HL-60 (cell line): Measurements from ENCODE around the gene FAM234B.
A peak's percentile ranks its signal among the peaks of the same experiment; 100 is the strongest.

Source experiments
- DNase-seq, 2 experiments: peaks; one replicate each; pipeline ENCODE4 v3.0.0-alpha.2; 2010 to 2020; ENCODE audit warnings: low read depth in 1 of 2, low spot score in 1 of 2
- H3K27ac ChIP-seq: fragments of 250-450 bp; sonication (Bioruptor Pico); replicated peaks from 2 replicates; pipeline ENCODE4 v1.5.1; 2020; ENCODE audit warnings: mild to moderate bottlenecking, moderate library complexity
- H3K27me3 ChIP-seq: fragments of 250-450 bp; sonication (Bioruptor Pico); 2 replicates; pipeline ENCODE4 v1.5.1; 2021; ENCODE audit warnings: mild to moderate bottlenecking, moderate library complexity; ENCODE audit not compliant: insufficient read depth, poor library complexity, severe bottlenecking
- H3K4me3 ChIP-seq: replicated peaks from 2 replicates; pipeline ENCODE4 v1.5.1; 2011; ENCODE audit warnings: mild to moderate bottlenecking, control low read depth, low read length; ENCODE audit not compliant: insufficient read depth
- CTCF ChIP-seq: IDR thresholded peaks from one replicate; pipeline ENCODE4 v1.5.1; 2011; ENCODE audit warnings: low read length, control low read depth, inconsistent platforms; ENCODE audit not compliant: insufficient read depth
- GABPA ChIP-seq: IDR thresholded peaks from 2 replicates; pipeline ENCODE4 v1.6.1; 2012; ENCODE audit warnings: low read depth
- POLR2AphosphoS5 ChIP-seq: IDR thresholded peaks from 2 replicates; pipeline ENCODE4 v1.6.1; 2012; ENCODE audit warnings: low read depth
- REST ChIP-seq: IDR thresholded peaks from 2 replicates; pipeline ENCODE4 v1.6.1; 2012; ENCODE audit warnings: low read depth; ENCODE audit not compliant: insufficient replicate concordance
- SPI1 ChIP-seq: IDR thresholded peaks from 2 replicates; pipeline ENCODE4 v1.6.1; 2012; ENCODE audit warnings: low read depth, mild to moderate bottlenecking, borderline replicate concordance

The FAM234B gene

GRCh38 chr12:13099844-13100604 is 55.8 kb downstream of the FAM234B start:
- no peaks in the 10 kb centered on the region for H3K27me3 ChIP-seq
- H3K27ac ChIP-seq = peak overlapping the region; percentile 98
- no peak for DNase-seq
- H3K4me3 ChIP-seq = no peak overlapping the region
- no peak for TF ChIP-seq REST
- no peak for TF ChIP-seq GABPA
- TF ChIP-seq POLR2AphosphoS5 = no peak
- no peak for TF ChIP-seq SPI1
- TF ChIP-seq CTCF = no peak

GRCh38 chr12:13100605-13100881 is 56.4 kb downstream of the FAM234B start:
- Histone ChIP-seq H3K27me3 (no peaks in the 10 kb centered on the region), H3K27ac (peak overlapping the region; percentile 98), H3K4me3 (peak overlapping the region; percentile 51)
- DNase-seq = no peak
- TF ChIP-seq CTCF = no peak
- no peak for TF ChIP-seq REST
- no peak for TF ChIP-seq SPI1
- no peak for TF ChIP-seq POLR2AphosphoS5
- no peak for TF ChIP-seq GABPA

- H3K27ac ChIP-seq = peak overlapping the region; percentile 98
- TF ChIP-seq REST = no peak
- TF ChIP-seq POLR2AphosphoS5 = peak; percentile 95
- TF ChIP-seq SPI1 = peak; percentile 56; the same call in 1 of the 2 replicates
- no peaks in the 10 kb centered on the region for H3K27me3 ChIP-seq
- peak overlapping the region; percentile 51 for H3K4me3 ChIP-seq
- DNase-seq = peak; percentile 81 to 88
Observed at GRCh38 chr12:13100882-13101769, 56.9 kb downstream of the FAM234B start.
